HG03196 (cell line): ENCODE measurements around the gene GNG14.
"Not testable (repeated sequence)": the region's sequence is repeated elsewhere in the genome, so short reads cannot be mapped to it uniquely, and the experiment has no call there.

Experiments
- ATAC-seq: cut with Tn5 transposase; IDR thresholded peaks from one replicate; pipeline ENCODE4 v1.9.1; 2021; ENCODE audit not compliant: unreplicated experiment

GNG14 gene

DNA sequence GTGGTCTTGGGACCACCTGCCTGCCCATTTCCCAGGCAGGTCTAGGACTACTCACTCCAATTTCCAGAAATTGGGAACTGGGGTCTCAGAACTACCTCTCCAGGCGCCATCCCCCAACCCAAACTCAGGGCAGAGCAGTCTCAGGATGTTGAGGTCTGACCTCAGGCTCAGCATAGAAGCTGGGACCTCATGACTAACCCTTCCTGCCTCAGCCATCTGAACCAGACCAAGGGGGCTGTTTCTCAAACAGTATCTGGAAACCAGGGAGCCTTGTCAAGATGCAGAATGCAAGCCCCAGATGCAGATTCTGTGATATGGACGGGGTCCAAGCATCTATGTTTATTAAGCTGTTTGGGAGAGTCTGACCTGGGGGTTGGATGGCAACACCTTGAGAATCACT, 7.3 kb downstream of the GNG14 start:
- ATAC-seq: no peak

DNA sequence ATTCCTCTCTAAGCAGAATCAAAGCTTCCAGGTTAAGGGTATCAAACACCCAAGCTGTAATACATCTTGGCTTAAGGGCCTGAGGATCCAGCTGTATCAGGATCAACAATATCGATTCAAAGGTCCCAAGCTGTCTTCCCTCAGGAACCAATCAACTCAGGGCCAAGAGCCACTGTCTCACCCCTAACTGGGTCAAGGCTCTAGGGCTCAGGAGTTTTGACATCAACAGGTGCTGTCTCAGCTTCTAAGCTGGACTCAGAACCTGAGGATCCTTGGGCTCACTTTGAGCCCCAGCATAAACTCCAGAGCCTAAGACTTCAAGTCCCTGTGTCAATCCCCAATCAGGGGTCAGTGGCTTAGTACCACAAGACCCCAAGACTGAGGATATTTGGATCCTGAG, 7.7 kb downstream of the GNG14 start:
- no peak for ATAC-seq

- ATAC-seq: no peak
These were observed 8.2 kb downstream of the GNG14 start for GRCh38 chr19:12695997-12696365.

GRCh38 chr19:12696366-12697335, 8.9 kb downstream of the GNG14 start, which contains the start of gene FBXW9:
TSS of gene FBXW9 (minus strand) at chr19:12696631. CDS start at chr19:12696581, 50 bp downstream.
- ATAC-seq: peak; percentile 66

DNA sequence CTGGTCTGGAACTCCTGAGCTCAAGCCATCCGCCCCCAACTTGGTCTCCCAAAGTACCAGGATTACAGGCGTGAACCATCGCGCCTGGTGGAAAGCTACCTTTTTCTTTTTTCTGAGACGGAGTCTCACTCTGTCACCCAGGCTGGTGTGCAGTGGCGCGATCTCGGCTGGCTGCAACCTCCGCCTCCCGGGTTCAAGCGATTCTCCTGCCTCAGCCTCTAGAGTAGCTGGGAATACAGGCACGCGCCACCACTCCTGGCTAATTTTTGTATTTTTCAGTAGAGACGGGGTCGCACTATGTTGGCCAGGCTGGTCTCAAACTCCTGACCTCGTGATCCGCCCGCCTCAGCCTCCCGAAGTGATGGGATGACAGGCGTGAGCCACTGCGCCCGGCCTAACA, 9.6 kb downstream of the GNG14 start:
- ATAC-seq: not testable (repeated sequence)

DNA sequence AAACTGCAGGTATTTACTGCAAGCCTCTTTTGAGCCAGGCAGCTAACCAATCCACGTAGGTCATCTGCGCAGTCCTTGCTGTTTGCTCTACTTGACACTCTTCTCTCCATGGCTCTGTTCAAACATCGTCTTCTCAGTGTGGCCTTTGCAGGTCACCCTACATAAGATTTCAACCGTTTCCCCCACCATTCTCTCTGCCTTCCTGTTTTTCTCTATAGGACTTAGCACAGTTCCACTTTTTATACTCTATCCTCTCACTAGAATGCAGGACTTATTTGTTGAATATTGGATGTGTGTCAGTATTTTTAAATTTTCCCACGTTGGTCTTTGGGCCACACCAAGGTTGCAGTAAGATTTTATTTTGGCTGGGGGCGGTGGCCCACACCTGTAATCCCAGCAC, 10.3 kb downstream of the GNG14 start:
- no peak for ATAC-seq

GRCh38 chr19:12701596-12702282, 13.9 kb downstream of the GNG14 start:
- ATAC-seq: no peak

GRCh38 chr19:12703046-12703445, 15.2 kb downstream of the GNG14 start:
- no peak for ATAC-seq

GRCh38 chr19:12705169-12705568, 17.4 kb downstream of the GNG14 start:
- ATAC-seq: no peak

DNA sequence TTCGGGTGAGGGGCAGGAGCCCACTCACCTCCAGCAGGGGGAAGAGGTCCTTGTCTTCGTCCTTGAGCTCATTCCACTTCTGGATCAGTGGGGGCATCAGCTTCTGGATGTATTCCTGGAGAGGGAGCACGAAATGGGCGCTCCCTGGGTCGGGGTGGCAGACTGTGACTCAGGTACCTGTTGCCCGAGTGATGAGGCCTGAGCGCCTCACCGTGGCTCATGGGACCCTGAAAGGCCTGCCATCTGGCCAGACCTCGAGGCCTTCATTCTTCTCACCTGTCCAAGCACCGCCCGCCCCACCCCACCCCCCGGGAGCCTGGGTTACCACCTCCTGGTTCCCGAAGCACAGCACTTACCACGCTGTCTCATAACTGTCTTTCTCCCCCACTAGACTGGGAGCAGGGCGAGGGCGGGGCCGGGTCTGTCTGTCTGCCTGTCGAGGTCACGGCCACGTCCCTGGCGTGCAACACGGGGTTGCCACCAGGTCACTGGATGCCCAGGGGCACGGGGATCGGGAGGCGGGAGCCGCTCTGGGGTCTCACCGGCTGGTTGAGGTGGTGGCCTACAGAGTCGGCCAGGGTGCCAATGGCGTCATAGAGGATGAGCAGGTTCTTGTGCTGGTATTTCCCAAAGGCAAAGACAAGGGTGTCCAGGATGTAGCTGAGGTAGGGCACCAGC, 18.0 kb downstream of the GNG14 start:
- ATAC-seq: no peak

- ATAC-seq: no peak
These were observed 18.5 kb downstream of the GNG14 start for GRCh38 chr19:12706332-12706718.

GRCh38 chr19:12708641-12709040, 20.8 kb downstream of the GNG14 start:
- no peak for ATAC-seq

DNA sequence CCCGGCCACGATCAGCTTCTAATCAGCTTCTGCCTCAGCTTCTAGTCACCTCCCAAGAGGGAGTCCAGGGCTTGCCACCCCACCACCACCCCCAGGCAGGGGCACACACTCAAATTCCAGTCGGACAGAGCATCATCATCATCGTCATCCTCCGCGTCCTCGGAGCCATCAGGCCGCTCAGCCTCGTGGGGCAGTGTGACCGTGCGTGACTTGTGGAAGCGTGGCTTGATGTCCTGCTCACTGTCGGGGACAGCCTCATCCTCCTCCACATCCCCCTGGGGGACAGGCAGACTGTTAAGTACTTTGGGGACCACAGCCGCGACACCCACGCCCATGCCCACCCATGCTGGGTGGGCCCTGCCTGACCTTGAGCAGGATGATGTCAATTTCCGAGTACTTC, 23.4 kb downstream of the GNG14 start:
- ATAC-seq: no peak

DNA sequence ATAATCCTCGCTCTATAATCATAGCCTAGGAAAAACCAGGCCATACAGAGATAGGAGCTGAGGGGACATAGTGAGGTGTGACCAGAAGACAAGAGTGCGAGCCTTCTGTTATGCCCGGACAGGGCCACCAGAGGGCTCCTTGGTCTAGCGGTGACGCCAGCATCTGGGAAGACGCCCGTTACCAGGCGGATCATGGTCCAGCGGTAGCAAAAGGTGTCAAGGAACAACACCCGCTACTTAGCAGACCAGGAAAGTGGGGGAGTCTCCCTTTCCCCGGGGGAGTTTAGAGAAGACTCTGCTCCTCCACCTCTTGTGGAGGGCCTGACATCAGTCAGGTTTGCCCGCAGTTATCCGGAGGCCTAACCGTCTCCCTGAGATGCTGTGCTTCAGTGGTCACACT, 24.3 kb downstream of the GNG14 start:
- ATAC-seq: not testable (repeated sequence)

GRCh38 chr19:12713304-12713703, 25.5 kb downstream of the GNG14 start:
- not testable (repeated sequence) for ATAC-seq

DNA sequence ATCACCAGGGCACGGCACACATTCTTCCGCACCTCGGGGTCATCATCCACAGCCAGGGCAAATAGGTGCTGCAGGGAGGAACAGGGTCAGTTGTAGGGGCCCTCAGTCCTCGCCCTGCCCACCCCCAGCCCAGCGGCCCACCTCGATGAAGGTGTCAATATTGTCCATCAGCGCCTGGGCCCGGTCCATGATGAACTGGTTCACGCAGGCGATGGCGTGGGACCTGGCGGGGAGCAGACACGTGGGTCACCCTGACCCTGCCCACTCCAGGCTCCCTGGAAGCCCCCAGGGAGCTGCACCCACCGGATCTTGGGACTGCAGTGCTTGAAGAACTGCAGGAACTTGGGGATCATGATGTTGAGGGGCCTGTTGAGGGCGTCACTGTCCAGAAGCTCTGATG, 27.3 kb downstream of the GNG14 start:
- no peak for ATAC-seq

- ATAC-seq: no peak
These were observed 28.1 kb downstream of the GNG14 start for GRCh38 chr19:12715929-12716328.

GRCh38 chr19:12720296-12720695, 32.5 kb downstream of the GNG14 start:
- no peak for ATAC-seq

GRCh38 chr19:12720851-12721655, 33.3 kb downstream of the GNG14 start:
- no peak for ATAC-seq

DNA sequence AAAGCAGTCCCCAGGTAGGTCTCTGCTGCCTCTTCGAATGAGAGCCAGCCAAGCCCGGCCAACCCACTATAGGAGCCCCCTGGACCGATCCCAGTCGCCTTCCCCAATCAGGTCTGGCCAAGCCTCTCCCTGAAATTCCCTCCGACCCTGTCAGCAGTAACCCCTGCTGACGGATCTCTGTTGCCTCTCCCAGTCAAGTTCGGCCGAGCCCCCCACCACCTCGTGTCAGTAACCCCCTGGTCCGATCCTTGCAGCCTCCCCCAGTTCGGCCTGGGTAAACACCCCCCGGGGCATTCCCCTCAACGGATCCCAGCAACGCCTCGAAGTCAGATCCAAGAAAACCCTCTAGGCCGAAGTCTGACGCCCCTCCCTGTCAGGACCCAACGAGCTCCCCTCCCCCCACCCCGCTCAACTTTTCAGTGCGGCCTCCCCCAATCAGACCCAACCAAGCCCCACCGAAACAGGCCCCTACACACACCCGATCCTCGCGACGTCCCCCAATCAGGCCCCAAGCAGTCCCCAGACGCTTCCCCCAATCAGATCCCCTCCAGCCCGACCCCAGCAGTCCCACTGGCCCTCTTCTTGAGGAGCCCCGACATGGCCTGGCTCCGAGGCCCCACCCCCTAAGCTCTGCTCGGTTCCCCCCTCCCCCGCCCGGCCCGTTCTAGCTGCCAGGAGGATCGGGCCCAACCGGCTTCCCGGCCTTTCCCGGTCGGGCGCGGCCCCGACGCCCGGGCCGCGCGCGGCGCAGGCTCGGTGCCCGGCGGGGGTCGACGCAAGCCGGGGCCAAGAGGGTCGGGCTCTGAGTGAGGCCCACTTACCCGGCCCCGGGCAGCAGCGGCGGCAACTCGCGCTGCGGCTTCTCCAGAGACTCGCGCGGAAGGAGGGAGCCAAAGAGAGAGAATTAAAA, 34.1 kb downstream of the GNG14 start:
- peak; percentile 15 for ATAC-seq
